ENCODE results near the gene PLCB2. TPM values are rescaled to one million over a fixed set of nuclear protein-coding genes. Genes with fewer than 3 reads are reported as not detected.

PLCB2 gene
- polyA plus RNA-seq, 3 donors = 6.7 to 8.7 (median 8.3) TPM

- no peak for DNase-seq (ENCODE audit: low read depth in 3 of 3, low spot score in 2 of 3)
Observed at GRCh38 chr15:40306908-40307307, 827 bp downstream of the PLCB2 start.

GRCh38 chr15:40306371-40306770, 1.4 kb downstream of the PLCB2 start:
- no peak for DNase-seq (ENCODE audit: low read depth in 3 of 3, low spot score in 2 of 3)

GRCh38 chr15:40305281-40305680, 2.5 kb downstream of the PLCB2 start:
- DNase-seq (ENCODE audit: low read depth in 3 of 3, low spot score in 2 of 3) = no peak

GRCh38 chr15:40303576-40303975, 4.2 kb downstream of the PLCB2 start:
- no peak for DNase-seq (ENCODE audit: low read depth in 3 of 3, low spot score in 2 of 3)

GRCh38 chr15:40302981-40303380, 4.8 kb downstream of the PLCB2 start:
- DNase-seq (ENCODE audit: low read depth in 3 of 3, low spot score in 2 of 3) = no peak

- DNase-seq (ENCODE audit: low read depth in 3 of 3, low spot score in 2 of 3) = no peak
Observed at GRCh38 chr15:40302288-40302886, 5.3 kb downstream of the PLCB2 start.

GRCh38 chr15:40301467-40302179, 6.1 kb downstream of the PLCB2 start:
- DNase-seq (ENCODE audit: low read depth in 3 of 3, low spot score in 2 of 3) = no peak

GRCh38 chr15:40300771-40301170, 7.0 kb downstream of the PLCB2 start:
- DNase-seq (ENCODE audit: low read depth in 3 of 3, low spot score in 2 of 3) = no peak

- DNase-seq (ENCODE audit: low read depth in 3 of 3, low spot score in 2 of 3) = no peak
Observed at GRCh38 chr15:40300367-40300766, 7.4 kb downstream of the PLCB2 start.

GRCh38 chr15:40298216-40298935, 9.4 kb downstream of the PLCB2 start:
- DNase-seq (ENCODE audit: low read depth in 3 of 3, low spot score in 2 of 3) = no peak

- DNase-seq (ENCODE audit: low read depth in 3 of 3, low spot score in 2 of 3) = no peak
Observed at GRCh38 chr15:40297356-40297755, 10.4 kb downstream of the PLCB2 start.

- no peak for DNase-seq (ENCODE audit: low read depth in 3 of 3, low spot score in 2 of 3)
Observed at GRCh38 chr15:40296561-40297230, 11.0 kb downstream of the PLCB2 start.

- DNase-seq (ENCODE audit: low read depth in 3 of 3, low spot score in 2 of 3) = no peak
Observed at GRCh38 chr15:40295877-40296560, 11.7 kb downstream of the PLCB2 start.

- DNase-seq (ENCODE audit: low read depth in 3 of 3, low spot score in 2 of 3) = no peak
Observed at GRCh38 chr15:40295297-40295696, 12.4 kb downstream of the PLCB2 start.

GRCh38 chr15:40293905-40294895, 13.5 kb downstream of the PLCB2 start:
- no peak for DNase-seq (ENCODE audit: low read depth in 3 of 3, low spot score in 2 of 3)

GRCh38 chr15:40293006-40293405, 14.7 kb downstream of the PLCB2 start:
- DNase-seq (ENCODE audit: low read depth in 3 of 3, low spot score in 2 of 3) = no peak

- DNase-seq (ENCODE audit: low read depth in 3 of 3, low spot score in 2 of 3) = no peak
Observed at GRCh38 chr15:40292246-40292645, 15.5 kb downstream of the PLCB2 start.

- no peak for DNase-seq (ENCODE audit: low read depth in 3 of 3, low spot score in 2 of 3)
Observed at GRCh38 chr15:40290918-40291574, 16.7 kb downstream of the PLCB2 start.

GRCh38 chr15:40290545-40290917, 17.2 kb downstream of the PLCB2 start:
- no peak for DNase-seq (ENCODE audit: low read depth in 3 of 3, low spot score in 2 of 3)
